HepG2 (cell line): ENCODE data around the gene ICAM5. TPM values are rescaled to one million over a fixed set of nuclear protein-coding genes. Genes with fewer than 3 reads are reported as not detected.

Experiments used
- ARID4A ChIP-seq: sonication (generic); formaldehyde crosslinking; IDR thresholded peaks from 2 replicates; pipeline ENCODE4 v1.5.0; 2020; ENCODE audit warnings: mild to moderate bottlenecking, missing genetic modification reagents, borderline replicate concordance
- HMGXB3 ChIP-seq: sonication (generic); formaldehyde crosslinking; IDR thresholded peaks from 2 replicates; pipeline ENCODE4 v1.4.0; 2020; ENCODE audit warnings: missing genetic modification reagents, borderline replicate concordance
- KMT2A ChIP-seq: sonication (generic); formaldehyde crosslinking; IDR thresholded peaks from 2 replicates; pipeline ENCODE4 v1.4.0; 2020; ENCODE audit warnings: missing genetic modification reagents
- MAFF ChIP-seq: IDR thresholded peaks from 2 replicates; pipeline ENCODE4 v1.6.1; 2011; ENCODE audit warnings: low read depth, low read length, improper control_type of control experiment
- MIER3 ChIP-seq: IDR thresholded peaks from 2 replicates; pipeline ENCODE4 v1.6.1; 2016; ENCODE audit warnings: missing compliant biosample characterization, borderline replicate concordance
- MYC ChIP-seq: sonication (generic); formaldehyde crosslinking; IDR thresholded peaks from 2 replicates; pipeline ENCODE4 v1.9.0; 2021; ENCODE audit warnings: missing genetic modification reagents, borderline replicate concordance
- NKX3-1 ChIP-seq: sonication (generic); formaldehyde crosslinking; IDR thresholded peaks from 2 replicates; pipeline ENCODE4 v1.5.0; 2020; ENCODE audit warnings: missing genetic modification reagents
- POLR2AphosphoS5 ChIP-seq: IDR thresholded peaks from 2 replicates; pipeline ENCODE4 v1.6.1; 2012; ENCODE audit warnings: low read depth, low read length
- PRDM10 ChIP-seq: sonication (generic); formaldehyde crosslinking; IDR thresholded peaks from 2 replicates; pipeline ENCODE4 v1.4.0; 2020; ENCODE audit warnings: low read depth, missing genetic modification reagents
- RFX5 ChIP-seq: IDR thresholded peaks from 2 replicates; pipeline ENCODE4 v1.6.1; 2011; ENCODE audit warnings: low read depth, low read length, improper control_type of control experiment
- SPEN ChIP-seq: sonication (generic); formaldehyde crosslinking; IDR thresholded peaks from 2 replicates; pipeline ENCODE4 v1.5.1; 2020; ENCODE audit warnings: low read depth, mild to moderate bottlenecking, missing genetic modification reagents
- TBX2 ChIP-seq: sonication (generic); formaldehyde crosslinking; IDR thresholded peaks from 2 replicates; pipeline ENCODE4 v1.5.0; 2020; ENCODE audit warnings: missing genetic modification reagents, mild to moderate bottlenecking, borderline replicate concordance
- ZNF589 ChIP-seq: sonication (generic); formaldehyde crosslinking; conservative IDR thresholded peaks from 2 replicates; pipeline ENCODE4 v1.8.0; 2022; ENCODE audit warnings: mild to moderate bottlenecking, moderate library complexity, missing genetic modification reagents
- ZSCAN12 ChIP-seq: sonication (generic); formaldehyde crosslinking; IDR thresholded peaks from 2 replicates; pipeline ENCODE4 v1.9.0; 2021; ENCODE audit warnings: mild to moderate bottlenecking, missing genetic modification reagents
- polyA plus RNA-seq, 8 experiments: library from polyadenylated mRNA; depleted of rRNA in 3 of 8; stranded (reverse) in 7 of 8; unstranded in 1 of 8; fragments of >200 nt; fragmentation: Illumina TruSeq in 4 of 8; extraction: Trizol in 4 of 8; gene quantifications; 2 replicates each; pipeline versions ENCODE4 v1.2.1 to v1.2.3, GENCODE V29; 2011 to 2016; ENCODE audit warnings: low read depth in 4 of 8, missing spikeins in 1 of 8, mixed read lengths in 1 of 8; ENCODE audit not compliant: insufficient read depth in 1 of 8
- total RNA-seq, 5 experiments: library from RNA; depleted of rRNA; stranded (reverse); fragments of >200 nt; fragmentation: Illumina TruSeq; extraction: Trizol; gene quantifications; 2 replicates each; pipeline ENCODE4 v1.2.3, GENCODE V29; 2016; ENCODE audit warnings: low read depth in 1 of 5

ICAM5 gene
- total and polyA plus RNA-seq, 2 of the 13 experiments (the other 11 are each of a cell fraction or from before 2014, with no cell fraction given), result 0.46 to 1.6 TPM

GRCh38 chr19:10251792-10252694, 37.7 kb upstream of the ICAM5 start, which contains the start of gene MRPL4 (continued):
- TF ChIP-seq ARID4A (CRISPR knock-in tag), result peak; percentile 99
- TF ChIP-seq SPEN (CRISPR knock-in tag), result peak; percentile 99
- peak; percentile 98 for TF ChIP-seq MYC (CRISPR knock-in tag)
- 0 out of 2 replicates have a peak, but pooled peaks have one; percentile 40 for TF ChIP-seq ZNF589 (CRISPR knock-in tag)
- TF ChIP-seq HMGXB3, result no peak
- TF ChIP-seq NKX3-1, result peak; percentile 62; the same call in 1 of the 2 replicates
- no peak for TF ChIP-seq PRDM10 (CRISPR knock-in tag)
- 0 out of 2 replicates have a peak, but pooled peaks have one; percentile 34 for TF ChIP-seq ZSCAN12 (CRISPR knock-in tag)
- TF ChIP-seq MIER3 (CRISPR knock-in tag), result peak; percentile 84; the same call in 1 of the 2 replicates
- TF ChIP-seq KMT2A (CRISPR knock-in tag), result peak; percentile 98
- peak; percentile 79 for TF ChIP-seq POLR2AphosphoS5
- TF ChIP-seq TBX2, result peak; percentile 92
- no peak for TF ChIP-seq MAFF
- peak; percentile 28; the same call in 1 of the 2 replicates for TF ChIP-seq RFX5
